AG04449 (cell line): Measurements from ENCODE around the gene TSPAN17.

Experiments used
- CTCF ChIA-PET: fragments of 350-600 bp; formaldehyde crosslinking; extraction: SDS; loops from one replicate; lab custom pipeline; 2021; ENCODE audit warnings: antibody characterized with exemption; lab: Yijun Ruan, JAX
- POLR2A ChIA-PET: fragments of 400-600, 350-600 bp; formaldehyde crosslinking; extraction: SDS; loops from one replicate; lab custom pipeline; 2020; ENCODE audit warnings: antibody characterized with exemption, inconsistent platforms; lab: Yijun Ruan, JAX
- DNase-seq: peaks from one replicate; pipeline ENCODE4 v3.0.0-alpha.2; 2010; ENCODE audit warnings: low read depth, low spot score
- H3K4me3 ChIP-seq: 2 replicates; pipeline ENCODE4 v1.5.1; 2011; ENCODE audit warnings: low read depth, mild to moderate bottlenecking, control low read depth, low read length
- TF ChIP-seq, protein P1 (sequence below): IDR thresholded peaks from one replicate; pipeline ENCODE4 v1.5.1; 2011; ENCODE audit warnings: mild to moderate bottlenecking, moderate library complexity, low read length, control low read depth, inconsistent platforms; ENCODE audit not compliant: insufficient read depth; ENCODE audit errors: missing control alignments

The TSPAN17 gene

DNA sequence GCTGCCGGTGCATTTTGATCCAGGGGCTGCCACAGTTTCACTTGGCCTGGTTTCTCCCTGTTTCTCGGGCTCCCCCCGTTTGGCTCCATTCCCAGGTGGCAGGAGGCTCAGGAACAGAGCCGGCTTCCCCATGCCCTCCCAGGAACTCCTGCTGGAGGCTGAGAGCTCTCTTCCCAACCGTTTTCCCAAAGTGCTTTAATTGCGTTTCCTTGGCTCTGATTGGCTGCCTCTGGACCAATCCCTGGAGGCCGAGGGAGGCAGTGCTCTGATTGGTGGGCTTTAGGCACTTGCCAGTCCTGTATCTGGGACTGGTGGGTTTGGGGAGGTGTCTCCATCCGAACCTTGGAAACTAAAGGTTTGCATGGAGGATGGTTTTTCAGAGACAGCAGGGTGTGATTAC, 4.9 kb downstream of the TSPAN17 start:
- no peak for DNase-seq
- TF ChIP-seq, protein P1, sequence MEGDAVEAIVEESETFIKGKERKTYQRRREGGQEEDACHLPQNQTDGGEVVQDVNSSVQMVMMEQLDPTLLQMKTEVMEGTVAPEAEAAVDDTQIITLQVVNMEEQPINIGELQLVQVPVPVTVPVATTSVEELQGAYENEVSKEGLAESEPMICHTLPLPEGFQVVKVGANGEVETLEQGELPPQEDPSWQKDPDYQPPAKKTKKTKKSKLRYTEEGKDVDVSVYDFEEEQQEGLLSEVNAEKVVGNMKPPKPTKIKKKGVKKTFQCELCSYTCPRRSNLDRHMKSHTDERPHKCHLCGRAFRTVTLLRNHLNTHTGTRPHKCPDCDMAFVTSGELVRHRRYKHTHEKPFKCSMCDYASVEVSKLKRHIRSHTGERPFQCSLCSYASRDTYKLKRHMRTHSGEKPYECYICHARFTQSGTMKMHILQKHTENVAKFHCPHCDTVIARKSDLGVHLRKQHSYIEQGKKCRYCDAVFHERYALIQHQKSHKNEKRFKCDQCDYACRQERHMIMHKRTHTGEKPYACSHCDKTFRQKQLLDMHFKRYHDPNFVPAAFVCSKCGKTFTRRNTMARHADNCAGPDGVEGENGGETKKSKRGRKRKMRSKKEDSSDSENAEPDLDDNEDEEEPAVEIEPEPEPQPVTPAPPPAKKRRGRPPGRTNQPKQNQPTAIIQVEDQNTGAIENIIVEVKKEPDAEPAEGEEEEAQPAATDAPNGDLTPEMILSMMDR: no peak
- POLR2A ChIA-PET: no interaction called here
- CTCF ChIA-PET: interaction anchor here (15.6 kb wide), 1 partner anchor 7 kb away, joined by 190 read pairs; no protein-coding TSS in a partner anchor
- H3K4me3 ChIP-seq: no peak overlapping the region

DNA sequence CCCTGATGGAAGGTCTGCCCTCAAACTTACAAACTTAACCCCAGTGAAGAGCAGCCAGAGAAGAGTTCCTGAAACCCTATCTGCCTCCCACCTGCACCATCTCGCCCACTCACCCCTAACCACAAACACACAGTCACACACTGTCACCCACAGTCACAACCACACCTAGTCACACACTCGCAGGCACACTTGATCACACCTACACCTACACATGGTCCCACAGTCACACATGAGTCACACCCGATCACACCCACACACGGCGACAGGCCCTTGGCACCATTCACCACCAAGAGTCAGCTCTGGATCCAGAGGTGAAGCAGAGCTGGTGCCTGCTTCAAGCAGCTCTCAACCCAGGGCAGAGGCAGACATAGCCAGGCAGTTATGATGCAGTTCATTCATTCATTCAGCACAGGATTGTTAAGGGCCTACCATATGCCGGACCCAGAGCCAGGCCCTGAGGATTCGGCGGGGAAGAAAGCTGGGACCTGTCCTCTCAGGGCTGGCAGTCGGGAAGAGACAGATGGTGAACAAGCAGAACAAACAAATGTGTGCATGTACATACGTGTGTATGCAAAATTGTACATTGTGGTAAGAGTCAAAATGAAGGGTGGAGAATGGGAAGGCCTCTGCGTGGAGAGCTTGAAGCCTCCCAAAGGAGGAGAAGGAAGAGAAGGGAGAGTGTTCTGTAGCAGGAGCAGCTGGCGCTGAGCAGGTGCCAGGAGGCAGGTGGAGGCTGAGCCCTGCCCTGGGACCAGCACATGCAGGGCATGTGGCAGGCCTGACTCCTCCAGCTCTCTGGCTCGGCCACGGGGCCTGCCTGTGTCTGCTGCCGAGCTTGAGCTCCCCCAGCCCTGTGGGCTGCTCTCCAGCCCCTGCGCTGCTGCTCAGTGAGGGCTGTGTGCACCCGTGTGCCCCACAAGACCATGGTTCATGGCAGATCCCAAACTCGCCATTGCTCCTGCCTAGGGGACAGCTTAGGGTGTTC, 6.4 kb downstream of the TSPAN17 start:
- POLR2A ChIA-PET: interaction anchor here (0.6 kb wide), 1 partner anchor 16 kb away, joined by 3 read pairs; no protein-coding TSS in a partner anchor
- H3K4me3 ChIP-seq: no peak overlapping the region
- TF ChIP-seq, protein P1: no peak
- DNase-seq: no peak
- CTCF ChIA-PET: no interaction called here

DNA sequence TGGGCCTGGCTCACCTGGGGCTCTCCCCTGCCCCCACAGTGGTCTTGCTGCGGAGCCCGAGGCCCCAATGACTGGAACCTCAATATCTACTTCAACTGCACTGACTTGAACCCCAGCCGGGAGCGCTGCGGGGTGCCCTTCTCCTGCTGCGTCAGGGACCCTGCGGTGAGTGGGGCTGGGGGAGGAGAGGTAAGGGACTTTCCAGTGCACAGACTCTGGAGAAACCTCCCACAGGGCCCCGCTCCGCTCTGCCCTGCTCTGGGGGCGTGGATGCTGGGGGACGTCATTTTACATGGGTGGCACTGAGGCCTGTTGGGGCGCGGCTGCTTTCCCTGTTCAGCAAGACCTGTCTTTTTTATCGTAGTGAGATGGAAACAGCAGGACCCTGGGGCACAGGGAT, 7.6 kb downstream of the TSPAN17 start:
- TF ChIP-seq, protein P1: no peak
- no peak overlapping the region for H3K4me3 ChIP-seq
- ChIA-PET CTCF (no interaction called here), POLR2A (no interaction called here)
- DNase-seq: no peak

DNA sequence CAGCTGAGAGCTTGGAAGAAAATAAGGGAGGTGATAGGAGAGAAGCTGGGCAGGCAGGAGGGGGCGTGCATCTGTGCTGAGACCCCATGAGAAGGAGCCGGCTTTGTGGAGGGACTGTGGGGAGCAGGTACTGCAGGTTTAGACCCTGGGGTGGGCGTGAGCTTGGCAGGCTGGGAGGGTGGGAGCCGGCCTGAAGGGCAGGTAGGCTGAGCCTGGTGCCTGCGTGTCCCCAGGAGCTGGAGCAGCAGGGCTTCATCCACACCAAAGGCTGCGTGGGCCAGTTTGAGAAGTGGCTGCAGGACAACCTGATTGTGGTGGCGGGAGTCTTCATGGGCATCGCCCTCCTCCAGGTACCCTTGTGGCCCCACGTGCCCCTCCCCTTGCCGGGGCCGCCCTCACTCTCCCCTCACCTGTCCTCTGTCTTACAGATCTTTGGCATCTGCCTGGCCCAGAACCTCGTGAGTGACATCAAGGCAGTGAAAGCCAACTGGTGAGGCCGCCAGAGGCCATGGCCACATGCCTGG, 9.2 kb downstream of the TSPAN17 start:
- TF ChIP-seq, protein P1: no peak
- DNase-seq: no peak
- CTCF ChIA-PET: interaction anchor here (0.8 to 7.4 kb wide), 6 partner anchors 9 to 456 kb away, joined by 3 to 207 read pairs (median 4); partner anchors contain the start of gene TSPAN17
- H3K4me3 ChIP-seq: no peak overlapping the region
- POLR2A ChIA-PET: no interaction called here

DNA sequence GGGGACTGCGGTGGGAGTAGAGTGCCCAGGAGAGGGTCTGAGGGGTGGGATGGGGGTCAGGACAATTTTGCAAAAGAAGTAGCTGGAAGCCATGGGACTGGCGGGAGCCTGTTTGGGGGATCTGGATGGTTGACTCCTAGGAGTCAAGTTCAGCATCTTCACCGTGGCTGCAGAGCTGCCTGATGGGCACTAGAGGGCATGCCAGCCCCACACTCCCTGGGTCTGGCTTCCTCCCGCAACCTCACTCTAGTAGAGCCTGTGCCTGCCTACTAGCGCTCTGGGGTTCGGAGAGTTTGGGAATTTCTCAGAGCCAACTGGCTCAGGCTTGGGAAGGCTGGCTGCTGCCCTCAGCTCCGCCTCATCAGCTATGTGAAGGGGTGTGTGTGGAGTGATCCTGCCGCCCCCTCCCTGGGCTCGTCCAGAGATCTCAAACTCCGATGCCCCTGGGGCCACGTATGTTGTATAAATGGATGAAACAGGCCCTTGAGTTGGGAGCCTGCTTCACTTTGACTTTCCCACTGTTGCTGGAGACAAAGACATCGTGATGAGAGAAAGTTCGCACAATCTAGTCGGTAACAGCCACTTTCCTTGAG, 10.8 kb downstream of the TSPAN17 start:
- DNase-seq: no peak
- TF ChIP-seq, protein P1: peak; percentile 94
- ChIA-PET POLR2A (interaction anchor here (1.3 kb wide), 1 partner anchor 11 kb away, joined by 5 read pairs; the partner anchor contains the start of gene TSPAN17), CTCF (interaction anchor here (0.6 to 7.4 kb wide), 29 partner anchors 12 to 454 kb away, joined by 3 to 207 read pairs (median 3); partner anchors contain the start of genes EIF4E1B, HK3, SNCB and TSPAN17)
- no peak overlapping the region for H3K4me3 ChIP-seq
